Myocyte (in vitro differentiated cells): Measurements from ENCODE around the gene HDAC5. TPM values are rescaled to one million over a fixed set of nuclear protein-coding genes. Genes with fewer than 3 reads are reported as not detected.

Source experiments
- DNase-seq: peaks from one replicate; pipeline ENCODE4 v3.0.0-alpha.2; 2012; ENCODE audit warnings: low read depth
- total RNA-seq: library from RNA; depleted of rRNA; stranded (reverse); fragments of >200 nt; gene quantifications from 2 replicates; pipeline ENCODE4 v1.2.3, GENCODE V29; 2014

HDAC5 gene
- total RNA-seq, 1 donor from 2014 or later = 649 TPM

GRCh38 chr17:44091200-44091997, 32.0 kb downstream of the HDAC5 start:
- DNase-seq = no peak

- no peak for DNase-seq
Observed at GRCh38 chr17:44088254-44088653, 35.2 kb downstream of the HDAC5 start.

- no peak for DNase-seq
Observed at GRCh38 chr17:44087319-44087718, 36.1 kb downstream of the HDAC5 start.

- DNase-seq = peak; percentile 77
Observed at GRCh38 chr17:44086364-44087311, 36.8 kb downstream of the HDAC5 start.

- DNase-seq = no peak
Observed at GRCh38 chr17:44085908-44086307, 37.5 kb downstream of the HDAC5 start.

GRCh38 chr17:44084921-44085320, 38.5 kb downstream of the HDAC5 start:
- no peak for DNase-seq

- DNase-seq = no peak
Observed at GRCh38 chr17:44084131-44084538, 39.3 kb downstream of the HDAC5 start.

GRCh38 chr17:44083250-44083849, 40.1 kb downstream of the HDAC5 start:
- no peak for DNase-seq

- no peak for DNase-seq
Observed at GRCh38 chr17:44082256-44082927, 41.0 kb downstream of the HDAC5 start.

GRCh38 chr17:44081681-44082080, 41.8 kb downstream of the HDAC5 start:
- DNase-seq = no peak

GRCh38 chr17:44079877-44080821, 43.3 kb downstream of the HDAC5 start:
- no peak for DNase-seq

GRCh38 chr17:44078412-44078811, 45.0 kb downstream of the HDAC5 start:
- DNase-seq = no peak

GRCh38 chr17:44077595-44077909, 45.9 kb downstream of the HDAC5 start:
- DNase-seq = no peak

GRCh38 chr17:44076716-44077594, 46.5 kb downstream of the HDAC5 start:
- DNase-seq = peak; percentile 5

- DNase-seq = peak; percentile 37
Observed at GRCh38 chr17:44075598-44076293, 47.7 kb downstream of the HDAC5 start.

- peak; percentile 43 for DNase-seq
Observed at GRCh38 chr17:44074911-44075285, 48.5 kb downstream of the HDAC5 start.

- peak; percentile 59 for DNase-seq
Observed at GRCh38 chr17:44074231-44074910, 49.1 kb downstream of the HDAC5 start.

- DNase-seq = peak; percentile 4
Observed at GRCh38 chr17:44071772-44072171, 51.7 kb downstream of the HDAC5 start.
